Measurements from ENCODE around the gene PTPRD.

PTPRD gene

GRCh38 chr9:8651070-8651845, 1961.5 kb downstream of the PTPRD start:
- DNase-seq, result no peak

- DNase-seq, result no peak
Observed at GRCh38 chr9:8649807-8650206, 1963.0 kb downstream of the PTPRD start.

- DNase-seq, result peak; percentile 99
Observed at GRCh38 chr9:8649160-8649559, 1963.6 kb downstream of the PTPRD start.

DNA sequence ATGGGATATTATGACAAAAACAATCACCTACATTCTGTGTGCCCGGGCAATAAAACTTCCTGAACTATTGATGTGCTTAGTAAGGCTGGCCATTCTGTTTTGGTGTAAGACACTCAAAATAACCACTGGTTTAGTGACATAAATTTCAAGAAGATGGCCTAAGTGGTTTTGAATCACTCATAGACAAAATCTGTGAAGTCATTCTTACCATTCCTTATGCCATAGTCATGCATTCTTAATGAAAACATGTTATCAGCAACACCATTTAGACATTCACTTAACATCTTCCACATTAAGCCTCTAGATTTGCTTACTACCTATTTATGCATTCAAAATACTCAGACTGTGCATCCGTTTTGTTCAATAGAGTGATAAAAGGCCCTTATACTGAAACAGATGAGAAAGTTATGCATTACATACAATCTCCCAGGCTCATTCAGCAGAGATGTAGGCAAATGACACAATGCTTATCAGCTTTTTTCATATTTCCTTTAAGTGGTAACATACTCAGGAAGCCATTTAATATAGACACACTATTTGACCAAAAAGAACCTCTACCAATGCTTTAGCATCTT, 1964.4 kb downstream of the PTPRD start:
- no peak for DNase-seq

DNA sequence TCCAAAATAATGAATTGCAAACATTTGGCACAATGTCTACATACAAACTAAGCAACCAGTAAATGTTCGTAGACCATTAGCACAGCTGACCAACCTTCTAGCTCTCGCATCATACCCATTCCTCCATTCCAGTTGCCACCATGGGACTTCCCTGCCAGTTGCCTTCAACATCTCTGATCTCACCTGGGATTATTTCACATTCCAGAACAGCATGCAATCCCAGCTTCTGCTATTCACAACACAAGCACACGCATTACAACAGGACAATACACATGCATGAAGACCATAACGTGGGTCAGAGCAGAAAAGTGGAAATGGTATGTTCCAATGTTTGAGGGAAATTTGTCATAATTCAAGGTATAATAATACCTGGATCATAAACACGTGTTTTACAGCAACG, 1965.0 kb downstream of the PTPRD start:
- DNase-seq, result no peak

DNA sequence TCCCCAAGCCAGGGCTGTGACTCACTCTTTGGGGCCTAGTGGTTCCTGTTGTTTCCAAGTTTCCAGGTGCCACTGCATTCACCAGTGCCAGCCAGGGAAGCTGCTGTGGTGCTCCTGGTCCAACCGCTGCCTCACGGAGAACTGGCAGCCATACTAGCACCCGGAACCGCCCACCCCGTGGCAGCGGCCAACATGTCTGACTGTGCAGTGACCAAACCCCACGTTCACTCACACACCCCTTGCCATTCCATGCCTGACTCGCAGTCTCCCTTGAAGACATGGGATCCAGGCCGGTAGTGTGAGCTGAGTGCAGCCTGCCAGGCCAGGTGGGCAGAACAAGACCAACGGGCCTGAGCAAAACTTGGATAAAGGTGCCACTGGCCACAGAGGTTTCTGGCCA, 1968.2 kb downstream of the PTPRD start:
- no peak for DNase-seq

DNA sequence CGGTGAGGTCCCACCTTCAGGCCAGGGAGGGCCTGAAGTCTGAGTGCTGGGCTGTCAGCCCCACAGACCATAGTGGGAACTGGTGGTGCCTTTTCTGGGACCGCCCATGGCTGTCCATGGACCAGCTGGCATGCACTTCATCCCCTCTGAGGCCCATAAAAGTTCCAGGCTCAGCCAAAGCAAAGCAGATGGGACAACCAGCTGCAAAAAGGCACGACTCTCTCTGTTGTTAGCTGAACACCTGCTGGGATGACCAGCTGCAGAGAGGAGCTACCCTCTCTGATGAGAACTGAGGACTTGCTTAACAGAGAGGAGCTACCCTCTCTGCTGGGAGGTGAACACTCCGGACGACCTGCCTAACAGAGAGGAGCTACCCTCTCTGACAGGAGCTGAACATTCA, 1968.9 kb downstream of the PTPRD start:
- no peak for DNase-seq

DNA sequence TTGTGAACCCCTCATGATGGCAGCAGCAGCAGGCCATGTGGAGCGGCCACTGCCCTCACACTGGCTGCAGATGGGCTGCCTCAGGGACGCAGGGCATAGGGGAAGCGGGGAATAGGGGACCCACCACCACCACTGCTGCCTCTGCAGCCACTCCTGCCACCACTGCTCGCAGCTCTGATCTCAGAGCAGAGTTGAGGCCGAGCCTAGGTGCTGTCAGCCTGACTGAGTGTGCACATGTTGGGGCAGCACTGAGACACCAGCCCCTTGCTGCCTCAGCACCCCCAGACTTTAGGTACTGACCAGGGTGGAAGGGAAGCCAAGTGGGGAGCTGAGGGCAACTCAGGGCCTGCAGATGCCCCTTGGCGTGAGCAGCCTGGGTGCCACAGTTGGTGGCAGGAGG, 1969.3 kb downstream of the PTPRD start:
- no peak for DNase-seq

DNA sequence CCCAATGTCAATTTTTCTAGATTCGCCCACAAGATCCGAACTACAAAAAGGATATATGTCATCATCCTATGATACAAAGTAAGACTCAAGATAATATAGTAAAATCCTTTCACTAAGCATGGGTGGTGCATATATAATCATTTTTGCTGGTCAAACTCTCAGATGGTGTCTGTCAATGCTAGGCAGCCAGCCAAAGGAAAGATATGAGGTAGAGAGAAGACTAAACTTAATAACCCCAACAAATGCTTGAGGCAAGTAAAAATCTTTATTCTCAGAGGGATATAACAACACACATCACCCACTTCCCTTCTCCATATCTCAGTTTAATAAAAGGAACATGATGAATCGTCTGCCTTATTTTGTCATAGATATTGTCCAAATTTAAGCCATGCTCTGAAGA, 1972.0 kb downstream of the PTPRD start:
- DNase-seq, result no peak

DNA sequence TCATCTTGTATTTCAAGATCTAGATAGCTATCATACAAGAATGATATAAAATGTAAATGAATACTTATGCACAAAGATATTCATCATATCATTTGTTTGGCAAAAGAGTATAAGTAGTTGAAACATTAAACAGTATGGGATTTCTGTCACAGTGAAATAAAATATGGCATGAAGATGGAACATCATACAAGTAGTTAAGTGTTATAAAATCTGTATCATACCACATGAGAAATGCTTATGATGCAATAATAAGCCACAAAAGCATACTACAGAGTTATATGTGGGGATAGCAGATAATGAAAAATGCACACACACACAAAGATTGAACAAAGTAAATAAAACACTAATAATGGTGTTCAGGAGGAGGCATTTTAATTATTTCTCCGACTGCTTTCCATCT, 1975.2 kb downstream of the PTPRD start:
- DNase-seq, result no peak

DNA sequence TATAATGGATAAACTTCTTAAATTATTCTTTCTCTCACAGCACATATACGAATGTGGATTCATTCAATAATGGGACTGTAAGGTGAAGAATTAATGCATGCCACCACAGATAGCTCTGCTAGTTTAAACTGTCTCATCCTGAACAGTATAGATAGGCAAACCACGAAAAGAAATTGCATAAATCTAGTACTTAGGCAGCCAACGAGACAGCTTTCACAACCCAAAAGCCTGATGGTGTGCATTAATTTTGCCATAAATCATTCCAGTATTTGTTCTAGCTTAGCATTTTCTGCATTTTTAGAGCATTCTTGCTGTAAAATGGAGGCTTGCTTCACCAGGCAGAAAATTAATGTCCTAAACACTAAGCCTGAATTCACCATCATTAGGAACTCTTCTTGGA, 1979.0 kb downstream of the PTPRD start:
- peak; percentile 44 for DNase-seq

DNA sequence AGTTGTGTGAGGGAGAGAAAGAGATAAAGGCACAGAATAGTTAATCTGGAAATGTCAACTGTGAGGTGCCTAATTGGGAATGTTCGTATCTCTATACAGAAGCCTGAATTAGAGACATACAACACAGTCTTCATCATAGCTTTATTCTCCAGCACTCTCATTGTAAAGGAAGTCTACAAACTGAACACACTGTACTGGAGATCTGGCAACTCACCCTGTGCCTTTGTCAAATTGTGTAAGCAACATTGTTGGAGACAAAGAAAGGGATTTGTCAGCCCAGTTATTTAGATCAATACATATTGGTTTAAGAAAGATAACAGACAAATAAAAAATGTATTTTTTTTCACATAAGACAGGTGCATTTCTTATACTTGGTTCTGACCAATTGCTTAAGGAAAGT, 1980.3 kb downstream of the PTPRD start:
- no peak for DNase-seq

GRCh38 chr9:8628791-8629190, 1984.0 kb downstream of the PTPRD start:
- DNase-seq, result no peak

DNA sequence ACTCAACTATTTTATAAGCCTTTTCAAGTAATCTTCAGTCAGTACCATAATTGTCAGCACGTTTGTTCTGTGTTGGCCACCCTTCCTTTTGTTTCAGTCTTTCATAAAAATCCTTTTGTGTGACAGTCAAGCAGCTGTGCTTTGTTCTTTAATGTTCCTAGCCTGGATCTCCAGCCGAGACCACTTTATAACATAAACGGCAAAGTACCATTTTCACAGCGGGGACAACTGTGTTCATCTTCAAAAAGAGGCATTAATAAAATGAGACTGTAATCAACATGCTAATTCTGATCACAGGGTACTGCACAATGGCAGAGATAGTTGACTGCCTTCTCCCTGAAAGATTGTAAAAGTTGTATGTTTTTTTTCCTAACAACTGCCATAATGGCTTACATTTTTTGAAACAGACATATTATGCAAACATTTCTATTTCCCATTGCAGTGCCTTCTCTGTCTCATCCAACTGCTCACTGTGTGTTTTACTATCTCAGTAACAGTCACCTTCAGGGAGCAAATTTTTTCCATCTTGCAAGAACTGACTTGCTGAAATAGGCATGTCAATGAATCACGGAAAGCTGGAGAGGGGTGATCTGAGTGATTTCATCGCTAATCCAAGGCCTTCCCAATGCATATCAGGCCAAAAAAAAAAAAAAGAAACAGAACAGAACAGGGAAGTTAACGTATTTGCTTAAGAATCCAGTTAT, 1984.7 kb downstream of the PTPRD start:
- DNase-seq, result no peak

DNA sequence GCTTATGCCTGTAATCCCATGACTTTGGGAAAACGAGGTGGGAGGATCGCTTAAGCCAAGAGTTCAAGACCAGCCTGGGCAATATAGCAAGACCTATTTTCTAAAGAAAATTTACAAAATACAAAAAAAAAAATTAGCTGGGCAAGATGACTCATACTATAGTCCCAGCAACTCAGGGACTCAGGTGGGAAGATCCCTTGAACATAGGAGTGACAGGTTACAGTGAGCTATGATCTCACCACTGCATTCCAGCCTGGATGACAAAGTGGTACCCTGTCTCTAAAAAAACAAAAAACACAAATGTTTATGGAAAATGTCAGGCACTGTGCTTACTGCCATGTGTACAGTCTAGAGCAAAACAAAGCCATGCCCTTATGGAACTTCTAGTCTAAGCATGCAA, 1989.9 kb downstream of the PTPRD start:
- no peak for DNase-seq

DNA sequence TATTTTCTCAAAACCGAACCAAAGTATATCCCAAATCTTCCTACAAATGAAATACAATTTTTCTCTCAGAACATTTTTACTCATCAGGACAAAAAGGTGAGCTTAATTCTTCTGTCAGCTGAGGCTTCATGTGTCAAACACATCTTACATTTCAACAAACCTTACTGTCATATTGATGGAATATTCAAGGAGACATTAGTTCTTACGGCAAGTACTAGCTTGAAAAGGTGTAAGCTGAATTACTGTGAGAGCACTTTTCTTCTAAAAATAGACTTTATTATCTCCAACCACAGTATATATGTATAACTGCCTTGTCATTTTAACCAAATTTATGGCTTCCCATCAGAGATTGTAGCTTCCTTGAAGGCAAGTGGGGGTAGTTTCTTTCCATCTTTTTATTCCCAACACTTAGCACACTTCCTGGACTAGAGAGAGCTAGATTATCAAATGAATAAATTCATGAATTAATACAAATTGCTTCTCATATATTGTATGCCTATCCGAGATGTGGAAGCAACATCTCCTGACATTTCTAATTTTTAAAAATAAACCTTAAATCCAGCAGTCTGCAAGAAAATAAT, 1990.5 kb downstream of the PTPRD start:
- DNase-seq, result no peak

GRCh38 chr9:8621416-8621815, 1991.4 kb downstream of the PTPRD start:
- no peak for DNase-seq

DNA sequence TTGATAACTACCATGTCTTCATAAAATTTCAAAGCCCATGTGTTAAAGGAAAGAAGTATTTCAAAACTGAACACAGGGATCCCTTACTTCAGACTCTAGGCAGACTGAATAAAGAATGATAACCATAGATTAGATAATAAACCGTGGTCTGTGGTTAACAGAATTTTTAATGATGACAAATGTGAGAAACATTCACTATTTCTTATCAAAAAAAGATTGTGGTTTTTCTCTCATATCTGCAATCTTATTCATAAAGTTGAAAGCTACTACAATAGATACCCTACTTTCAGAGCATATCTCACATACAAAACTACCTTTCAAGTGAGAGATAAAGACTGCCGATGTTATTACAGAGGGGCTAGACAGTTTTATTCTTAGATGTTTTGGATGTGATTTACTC, 1996.4 kb downstream of the PTPRD start:
- no peak for DNase-seq

- no peak for DNase-seq
Observed at GRCh38 chr9:8614926-8615440, 1997.8 kb downstream of the PTPRD start.

DNA sequence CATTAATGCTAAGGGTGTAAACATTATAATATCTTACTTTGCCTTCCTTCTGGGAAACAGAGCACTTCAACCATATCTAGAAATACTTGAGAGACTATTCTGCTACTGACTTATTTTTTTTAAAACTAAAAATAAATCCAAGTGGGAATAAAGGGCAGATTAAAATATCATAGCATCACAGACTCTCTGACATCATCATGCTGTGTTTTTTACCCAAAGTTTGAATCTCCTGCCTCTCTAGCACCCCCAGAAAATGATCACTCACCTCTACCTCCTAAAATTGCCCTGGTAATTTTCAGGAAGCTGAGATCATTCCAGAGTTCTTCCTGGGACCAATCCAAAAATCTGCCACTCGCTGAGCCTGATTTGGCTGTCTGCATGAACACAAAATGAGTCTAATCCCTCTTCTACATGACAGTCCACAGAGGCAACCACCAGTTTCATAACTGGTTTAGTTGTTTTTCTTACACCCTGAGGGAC, 1999.4 kb downstream of the PTPRD start:
- DNase-seq, result no peak

GRCh38 chr9:8611153-8611552, 2001.6 kb downstream of the PTPRD start:
- DNase-seq, result no peak

DNA sequence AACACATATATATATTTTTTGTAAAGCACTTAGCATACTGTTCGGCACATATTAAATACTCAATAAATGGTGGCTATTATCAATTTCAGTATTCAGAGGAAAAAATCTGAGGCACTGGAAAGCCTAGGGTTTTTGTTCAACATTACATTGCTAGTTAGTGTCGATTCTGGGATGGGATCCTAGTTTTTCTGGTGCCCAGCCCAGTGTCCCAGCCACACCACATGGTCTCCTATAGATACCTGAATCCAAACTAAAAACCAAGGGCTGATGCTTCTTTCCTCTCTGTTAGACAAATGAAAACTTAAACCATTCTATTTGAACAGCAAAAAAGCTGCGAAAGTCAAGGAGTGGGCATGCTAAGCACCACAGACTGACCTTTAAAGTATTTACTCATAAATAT, 2002.5 kb downstream of the PTPRD start:
- no peak for DNase-seq

DNA sequence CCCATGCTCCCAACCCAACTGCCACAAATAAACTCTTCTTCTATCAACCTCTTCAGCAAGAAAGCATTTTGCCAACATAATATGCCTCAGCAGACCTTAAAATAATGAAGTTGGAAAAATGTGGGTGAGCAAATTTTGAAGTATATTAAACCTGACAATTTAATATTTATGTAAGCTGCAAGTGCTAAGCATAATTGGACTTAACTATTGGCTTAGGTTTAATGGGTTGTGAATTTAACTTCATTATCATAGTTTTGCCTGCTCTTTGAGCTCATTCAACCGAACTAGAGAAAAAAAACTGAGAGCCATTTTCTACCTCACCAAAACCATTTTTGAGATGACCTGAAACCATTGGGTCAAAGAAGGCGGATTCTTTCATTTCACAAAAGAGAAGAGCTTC, 2007.7 kb downstream of the PTPRD start:
- DNase-seq, result no peak

- DNase-seq, result no peak
Observed at GRCh38 chr9:8604201-8604600, 2008.6 kb downstream of the PTPRD start.
